ENCODE data around the gene TMEM59L. TPM values are rescaled to one million over a fixed set of nuclear protein-coding genes. Genes with fewer than 3 reads are reported as not detected.
"Not testable (repeated sequence)": the region's sequence is repeated elsewhere in the genome, so short reads cannot be mapped to it uniquely, and the experiment has no call there.

TMEM59L gene
- total and polyA plus RNA-seq, 9 of the 15 experiments (the other 6 are each of a cell fraction or from before 2014, with no cell fraction given), result 0.37 TPM; not detected in 8

DNA sequence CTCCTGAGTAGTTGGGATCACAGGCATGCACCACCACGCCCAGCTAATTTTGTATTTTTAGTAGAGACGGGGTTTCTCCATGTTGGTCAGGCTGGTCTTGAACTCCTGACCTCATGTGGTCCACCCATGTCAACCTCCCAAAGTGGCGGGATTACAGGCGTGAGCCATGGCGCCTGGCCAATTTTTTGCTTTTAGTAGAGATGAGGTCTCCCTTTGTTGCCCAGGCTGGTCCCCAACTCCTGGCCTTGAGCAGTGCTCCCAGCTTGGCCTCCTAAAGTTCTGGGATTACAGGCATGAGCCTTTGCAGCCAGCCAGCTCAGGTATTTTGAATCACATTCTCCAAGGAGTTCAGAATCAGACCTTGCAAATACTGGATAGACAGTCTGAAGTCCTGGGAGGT is 19.9 kb upstream of the TMEM59L start:
- intact Hi-C loops (cut with micrococcal nuclease), result loop anchor here (5.0 to 10.0 kb wide), 4 partner anchors 45 to 252 kb away; partner anchors contain the start of gene KLHL26
- H4K20me1 ChIP-seq (replicated peaks; ENCODE audit: control insufficient read depth, insufficient read depth, low read length); H2AFZ ChIP-seq (ENCODE audit: low read depth, low read length); H3K9me1 ChIP-seq (ENCODE audit: control insufficient read depth, insufficient read depth, low read length); H3K36me3 ChIP-seq (ENCODE audit: control insufficient read depth, insufficient read depth, low read length); ATAC-seq; H3K27ac ChIP-seq (ENCODE audit: extremely low read depth, low read depth, low read length); BruUV-seq (replicated peaks); H3K27me3 ChIP-seq (ENCODE audit: control insufficient read depth in 2 of 2, insufficient read depth in 2 of 2, low read length in 2 of 2); in situ Hi-C loops (cut with MboI); CTCF ChIA-PET (ENCODE audit: low intra/inter-chr PET ratio); H3K9me3 ChIP-seq (replicated peaks; ENCODE audit: control insufficient read depth, insufficient read depth, low read depth, low read length); H3K4me3 ChIP-seq; H3K4me2 ChIP-seq (ENCODE audit: insufficient read depth, low read length): not testable (repeated sequence)
- H3K4me1 ChIP-seq (replicated peaks in 1 of 2; ENCODE audit: control insufficient read depth in 2 of 2, insufficient read depth in 2 of 2, low read length in 2 of 2), result peaks cover 33 to 86% of the 10 kb centered on the region in 2 experiments
- FAIRE-seq (peak; percentile 29), DNase-seq (ENCODE audit: extremely low read depth in 1 of 4, low spot score in 3 of 4) (peak in 1 of 4 experiments; percentile 50)
- POLR2A ChIA-PET, result interaction anchor here (0.6 to 2.1 kb wide), 5 partner anchors 10 to 1040 kb away, joined by 3 to 5 read pairs (median 3); no protein-coding TSS in a partner anchor
- peaks cover 21% of the 10 kb centered on the region for H3K79me2 ChIP-seq (ENCODE audit: control insufficient read depth, insufficient read depth, low read length)
- peak overlapping the region in 1 of 2 experiments; percentile 4; a peak in 1 of 4 replicates for H3K9ac ChIP-seq (ENCODE audit: insufficient read depth in 1 of 2, low read depth in 2 of 2, low read length in 2 of 2)
- WGBS (ENCODE audit: insufficient coverage, low coverage, missing lambda C conversion rate), result 22% methylated on average over 5 of the region's 5 CpGs
- TF ChIP-seq NFIC (IDR thresholded peaks at IDR 0.05), result peak; percentile 88

- peak; percentile 71 for FAIRE-seq
- H3K9me3 ChIP-seq (replicated peaks; ENCODE audit: control insufficient read depth, insufficient read depth, low read depth, low read length), result no peaks in the 10 kb centered on the region
- H2AFZ ChIP-seq (ENCODE audit: low read depth, low read length), result peak overlapping the region; percentile 16; the same call in 1 of the 2 replicates
- no peak overlapping the region; the same call in 1 of the 2 replicates for H3K4me3 ChIP-seq
- WGBS (ENCODE audit: insufficient coverage, low coverage, missing lambda C conversion rate), result 24% methylated on average over 21 of the region's 25 CpGs
- no peaks in the 10 kb centered on the region for H3K27me3 ChIP-seq (ENCODE audit: control insufficient read depth in 2 of 2, insufficient read depth in 2 of 2, low read length in 2 of 2)
- DNase-seq (ENCODE audit: extremely low read depth in 1 of 4, low spot score in 3 of 4), result peak in 3 of 4 experiments; percentile 53 to 57 (median 54)
- intact Hi-C loops (cut with micrococcal nuclease), result loop anchor here (5.0 to 10.0 kb wide), 4 partner anchors 44 to 251 kb away; partner anchors contain the start of gene KLHL26
- peaks cover 28 to 86% of the 10 kb centered on the region in 2 experiments for H3K4me1 ChIP-seq (replicated peaks in 1 of 2; ENCODE audit: control insufficient read depth in 2 of 2, insufficient read depth in 2 of 2, low read length in 2 of 2)
- BruUV-seq (replicated peaks), result no TSS peak
- peak overlapping the region; percentile 33 for H3K4me2 ChIP-seq (ENCODE audit: insufficient read depth, low read length)
- in situ Hi-C loops (cut with MboI), result no loop called here
- H3K9ac ChIP-seq (ENCODE audit: insufficient read depth in 1 of 2, low read depth in 2 of 2, low read length in 2 of 2), result peak overlapping the region; percentile 3 to 91; a peak in 2 of 4 replicates
- H3K27ac ChIP-seq (ENCODE audit: extremely low read depth, low read depth, low read length), result no peak overlapping the region; the same call in 2 of the 3 replicates
- peaks cover 6% of the 10 kb centered on the region; the same call in 1 of the 2 replicates for H4K20me1 ChIP-seq (replicated peaks; ENCODE audit: control insufficient read depth, insufficient read depth, low read length)
- H3K79me2 ChIP-seq (ENCODE audit: control insufficient read depth, insufficient read depth, low read length), result peaks cover 15% of the 10 kb centered on the region
- ChIA-PET POLR2A (interaction anchor here (0.6 to 2.1 kb wide), 8 partner anchors 9 to 1039 kb away, joined by 3 to 6 read pairs (median 4); no protein-coding TSS in a partner anchor), CTCF (ENCODE audit: low intra/inter-chr PET ratio) (interaction anchor here (0.7 to 1.1 kb wide), 2 partner anchors 82 to 97 kb away, joined by 3 to 5 read pairs; no protein-coding TSS in a partner anchor)
- H3K9me1 ChIP-seq (ENCODE audit: control insufficient read depth, insufficient read depth, low read length), result no peaks in the 10 kb centered on the region
- H3K36me3 ChIP-seq (ENCODE audit: control insufficient read depth, insufficient read depth, low read length), result peaks cover 5% of the 10 kb centered on the region; the same call in 2 of the 3 replicates
- ATAC-seq, result no peak
- TF ChIP-seq TCF3 (CRISPR knock-in tag; IDR thresholded peaks at IDR 0.05), result 0 out of 2 replicates have a peak, but pooled peaks have one; percentile 7
- TF ChIP-seq CBX2 (IDR thresholded peaks at IDR 0.05; ENCODE audit: insufficient read depth, low read length, poor library complexity, severe bottlenecking), result no peak
- TF ChIP-seq, protein P1, sequence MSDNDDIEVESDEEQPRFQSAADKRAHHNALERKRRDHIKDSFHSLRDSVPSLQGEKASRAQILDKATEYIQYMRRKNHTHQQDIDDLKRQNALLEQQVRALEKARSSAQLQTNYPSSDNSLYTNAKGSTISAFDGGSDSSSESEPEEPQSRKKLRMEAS (CRISPR knock-in tag; IDR thresholded peaks at IDR 0.05), result peak; percentile 35; the same call in 1 of the 2 replicates
- TF ChIP-seq NCOA2 (IDR thresholded peaks at IDR 0.05; ENCODE audit: partially characterized antibody in 2 of 2), result no peak
- TF ChIP-seq NFIX (CRISPR knock-in tag; IDR thresholded peaks at IDR 0.05; ENCODE audit: low read depth), result peak; percentile 46
- TF ChIP-seq MYNN (IDR thresholded peaks at IDR 0.05), result 0 out of 2 replicates have a peak, but pooled peaks have one; percentile 18
- no peak for TF ChIP-seq MYNN (CRISPR knock-in tag; IDR thresholded peaks at IDR 0.05)
- TF ChIP-seq HDAC3 (IDR thresholded peaks at IDR 0.05; ENCODE audit: borderline replicate concordance, partially characterized antibody), result no peak
- peak; percentile 31 to 34; a peak in 3 of 4 replicates for TF ChIP-seq MNT (conservative IDR thresholded peaks at IDR 0.05)
- no peak for TF ChIP-seq ELF2 (CRISPR knock-in tag; IDR thresholded peaks at IDR 0.05)
- TF ChIP-seq MAFF (IDR thresholded peaks at IDR 0.05; ENCODE audit: low read length), result no peak
Measured at GRCh38 chr19:18593367-18594095, 19.1 kb upstream of the TMEM59L start.
